HEK293 (cell line): ENCODE measurements around the gene KLHL6.

ENCODE experiments used
- GLI2 ChIP-seq: fragments of 450-650 bp; formaldehyde crosslinking; IDR thresholded peaks from 2 replicates; pipeline ENCODE4; 2017; ENCODE audit warnings: missing biosample characterization, missing genetic modification characterization, low read depth, borderline replicate concordance
- GLIS2 ChIP-seq: fragments of 450-650 bp; formaldehyde crosslinking; IDR thresholded peaks from 2 replicates; pipeline ENCODE4 v1.5.1; 2016; ENCODE audit warnings: missing biosample characterization, missing genetic modification characterization
- KLF10 ChIP-seq: fragments of 450-650 bp; IDR thresholded peaks from 2 replicates; pipeline ENCODE4 v1.5.1; 2018; ENCODE audit warnings: missing biosample characterization, mild to moderate bottlenecking, missing genetic modification characterization
- ZBTB48 ChIP-seq: fragments of 450-650 bp; formaldehyde crosslinking; IDR thresholded peaks from 2 replicates; pipeline ENCODE4 v1.5.1; 2016; ENCODE audit warnings: missing biosample characterization, missing genetic modification characterization
- ZFP69B ChIP-seq: fragments of 450-650 bp; formaldehyde crosslinking; IDR thresholded peaks from 2 replicates; pipeline ENCODE4 v1.5.1; 2016; ENCODE audit warnings: missing biosample characterization, missing genetic modification characterization
- ZNF140 ChIP-seq: fragments of 450-650 bp; formaldehyde crosslinking; IDR thresholded peaks from 2 replicates; pipeline ENCODE4 v1.5.1; 2016; ENCODE audit warnings: missing biosample characterization, missing genetic modification characterization
- ZNF155 ChIP-seq: fragments of 450-650 bp; formaldehyde crosslinking; IDR thresholded peaks from 2 replicates; pipeline ENCODE4 v1.5.1; 2016; ENCODE audit warnings: missing biosample characterization, missing genetic modification characterization
- ZNF404 ChIP-seq: fragments of 450-650 bp; formaldehyde crosslinking; IDR thresholded peaks from 2 replicates; pipeline ENCODE4 v1.5.1; 2017; ENCODE audit warnings: missing biosample characterization, missing genetic modification characterization
- ZNF433 ChIP-seq: fragments of 450-650 bp; formaldehyde crosslinking; IDR thresholded peaks from 2 replicates; pipeline ENCODE4 v1.5.1; 2016; ENCODE audit warnings: missing biosample characterization, missing genetic modification characterization, low read depth
- ZNF560 ChIP-seq: fragments of 450-650 bp; formaldehyde crosslinking; IDR thresholded peaks from 2 replicates; pipeline ENCODE4 v1.5.1; 2017; ENCODE audit warnings: missing biosample characterization, missing genetic modification characterization, borderline replicate concordance
- ZNF621 ChIP-seq: fragments of 450-650 bp; formaldehyde crosslinking; IDR thresholded peaks from 2 replicates; pipeline ENCODE4 v1.5.1; 2017; ENCODE audit warnings: missing biosample characterization, missing genetic modification characterization
- ZNF623 ChIP-seq: fragments of 450-650 bp; formaldehyde crosslinking; IDR thresholded peaks from 2 replicates; pipeline ENCODE4 v1.5.1; 2016; ENCODE audit warnings: missing biosample characterization, missing genetic modification characterization
- ZNF76 ChIP-seq: fragments of 450-650 bp; formaldehyde crosslinking; IDR thresholded peaks from 2 replicates; pipeline ENCODE4; 2016; ENCODE audit warnings: low read depth, missing biosample characterization, missing genetic modification characterization, borderline replicate concordance
- ZNF843 ChIP-seq: fragments of 450-650 bp; formaldehyde crosslinking; IDR thresholded peaks from 2 replicates; pipeline ENCODE4 v1.5.1; 2016; ENCODE audit warnings: missing biosample characterization, missing genetic modification characterization
- ZSCAN16 ChIP-seq: fragments of 450-650 bp; formaldehyde crosslinking; IDR thresholded peaks from 2 replicates; pipeline ENCODE4 v1.5.1; 2016; ENCODE audit warnings: missing biosample characterization, missing genetic modification characterization
- TF ChIP-seq, protein P1 (sequence below): fragments of 450-650 bp; formaldehyde crosslinking; IDR thresholded peaks from 2 replicates; pipeline ENCODE4 v1.5.1; 2016; ENCODE audit warnings: missing biosample characterization, missing genetic modification characterization
- TF ChIP-seq, protein P2 (sequence below): fragments of 450-650 bp; formaldehyde crosslinking; IDR thresholded peaks from 2 replicates; pipeline ENCODE4 v1.5.1; 2017; ENCODE audit warnings: missing biosample characterization, missing genetic modification characterization
- TF ChIP-seq, protein P3 (sequence below): fragments of 450-650 bp; formaldehyde crosslinking; conservative IDR thresholded peaks from 2 replicates; pipeline ENCODE4 v1.5.1; 2016; ENCODE audit warnings: low read depth, missing biosample characterization, missing genetic modification characterization
- TF ChIP-seq, protein P4 (sequence below): fragments of 450-650 bp; formaldehyde crosslinking; IDR thresholded peaks from 2 replicates; pipeline ENCODE4 v1.5.1; 2016; ENCODE audit warnings: missing biosample characterization, missing genetic modification characterization
- TF ChIP-seq, protein P5 (sequence below): fragments of 450-650 bp; formaldehyde crosslinking; IDR thresholded peaks from 2 replicates; pipeline ENCODE4 v1.5.1; 2017; ENCODE audit warnings: missing biosample characterization, mild to moderate bottlenecking, missing genetic modification characterization, moderate library complexity
- TF ChIP-seq, protein P6 (sequence below): fragments of 450-650 bp; formaldehyde crosslinking; IDR thresholded peaks from 2 replicates; pipeline ENCODE4 v1.5.1; 2016; ENCODE audit warnings: missing biosample characterization, missing genetic modification characterization, borderline replicate concordance

The KLHL6 gene

DNA sequence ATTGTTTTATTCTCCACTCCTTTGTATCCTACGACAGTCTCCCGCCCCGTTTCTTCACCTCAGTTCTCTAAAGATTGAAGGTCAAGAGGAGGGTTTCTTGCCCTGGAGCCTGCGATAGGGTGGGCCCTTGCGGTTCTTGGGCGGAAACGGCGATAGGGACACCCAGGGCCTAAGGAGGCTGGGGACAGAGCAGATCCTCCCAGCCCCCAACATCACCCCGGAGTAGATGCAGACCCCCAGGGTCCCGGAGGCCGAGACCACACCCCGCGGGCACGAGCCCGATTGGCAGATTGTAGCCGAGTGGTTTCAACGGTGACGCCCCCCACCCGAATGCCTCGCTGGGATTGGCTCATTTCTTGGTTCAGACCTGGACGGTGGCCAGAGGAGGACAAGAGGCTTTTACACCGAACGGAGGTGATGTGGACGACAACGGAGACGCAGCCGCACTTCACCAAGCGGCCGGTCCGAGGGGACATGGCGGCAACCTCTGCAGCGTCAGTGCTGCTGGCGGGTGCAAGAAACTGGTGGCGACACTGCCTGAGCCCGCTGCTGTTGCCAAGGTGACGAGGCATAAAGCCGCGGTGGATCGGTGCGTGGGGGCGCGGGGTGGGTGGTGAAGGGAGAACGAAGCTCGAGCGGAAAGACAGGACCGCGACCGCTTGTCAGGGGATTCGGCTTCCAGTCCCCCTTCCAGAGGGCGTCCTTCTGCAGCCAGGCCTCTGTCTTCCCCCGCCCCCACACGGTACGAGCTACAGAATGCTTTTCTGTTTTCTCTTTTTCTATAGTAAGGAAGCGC, 108.1 kb downstream of the KLHL6 start (continued):
- TF ChIP-seq ZNF560 (tag by site-specific recombination), result no peak
- TF ChIP-seq, protein P1, sequence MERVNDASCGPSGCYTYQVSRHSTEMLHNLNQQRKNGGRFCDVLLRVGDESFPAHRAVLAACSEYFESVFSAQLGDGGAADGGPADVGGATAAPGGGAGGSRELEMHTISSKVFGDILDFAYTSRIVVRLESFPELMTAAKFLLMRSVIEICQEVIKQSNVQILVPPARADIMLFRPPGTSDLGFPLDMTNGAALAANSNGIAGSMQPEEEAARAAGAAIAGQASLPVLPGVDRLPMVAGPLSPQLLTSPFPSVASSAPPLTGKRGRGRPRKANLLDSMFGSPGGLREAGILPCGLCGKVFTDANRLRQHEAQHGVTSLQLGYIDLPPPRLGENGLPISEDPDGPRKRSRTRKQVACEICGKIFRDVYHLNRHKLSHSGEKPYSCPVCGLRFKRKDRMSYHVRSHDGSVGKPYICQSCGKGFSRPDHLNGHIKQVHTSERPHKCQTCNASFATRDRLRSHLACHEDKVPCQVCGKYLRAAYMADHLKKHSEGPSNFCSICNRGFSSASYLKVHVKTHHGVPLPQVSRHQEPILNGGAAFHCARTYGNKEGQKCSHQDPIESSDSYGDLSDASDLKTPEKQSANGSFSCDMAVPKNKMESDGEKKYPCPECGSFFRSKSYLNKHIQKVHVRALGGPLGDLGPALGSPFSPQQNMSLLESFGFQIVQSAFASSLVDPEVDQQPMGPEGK (tag by site-specific recombination), result peak; percentile 91
- TF ChIP-seq, protein P2, sequence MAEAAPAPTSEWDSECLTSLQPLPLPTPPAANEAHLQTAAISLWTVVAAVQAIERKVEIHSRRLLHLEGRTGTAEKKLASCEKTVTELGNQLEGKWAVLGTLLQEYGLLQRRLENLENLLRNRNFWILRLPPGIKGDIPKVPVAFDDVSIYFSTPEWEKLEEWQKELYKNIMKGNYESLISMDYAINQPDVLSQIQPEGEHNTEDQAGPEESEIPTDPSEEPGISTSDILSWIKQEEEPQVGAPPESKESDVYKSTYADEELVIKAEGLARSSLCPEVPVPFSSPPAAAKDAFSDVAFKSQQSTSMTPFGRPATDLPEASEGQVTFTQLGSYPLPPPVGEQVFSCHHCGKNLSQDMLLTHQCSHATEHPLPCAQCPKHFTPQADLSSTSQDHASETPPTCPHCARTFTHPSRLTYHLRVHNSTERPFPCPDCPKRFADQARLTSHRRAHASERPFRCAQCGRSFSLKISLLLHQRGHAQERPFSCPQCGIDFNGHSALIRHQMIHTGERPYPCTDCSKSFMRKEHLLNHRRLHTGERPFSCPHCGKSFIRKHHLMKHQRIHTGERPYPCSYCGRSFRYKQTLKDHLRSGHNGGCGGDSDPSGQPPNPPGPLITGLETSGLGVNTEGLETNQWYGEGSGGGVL (tag by site-specific recombination), result no peak
- TF ChIP-seq GLIS2 (tag by site-specific recombination), result peak; percentile 97
- no peak for TF ChIP-seq KLF10 (tag by site-specific recombination)
- no peak; the same call in 1 of the 2 replicates for TF ChIP-seq ZNF76 (tag by site-specific recombination)
- no peak for TF ChIP-seq ZSCAN16 (tag by site-specific recombination)
- TF ChIP-seq ZNF140 (tag by site-specific recombination), result no peak
- no peak for TF ChIP-seq ZNF404 (tag by site-specific recombination)
- TF ChIP-seq ZNF433 (tag by site-specific recombination), result no peak
- TF ChIP-seq ZFP69B, result no peak; the same call in 1 of the 2 replicates
- TF ChIP-seq, protein P3, sequence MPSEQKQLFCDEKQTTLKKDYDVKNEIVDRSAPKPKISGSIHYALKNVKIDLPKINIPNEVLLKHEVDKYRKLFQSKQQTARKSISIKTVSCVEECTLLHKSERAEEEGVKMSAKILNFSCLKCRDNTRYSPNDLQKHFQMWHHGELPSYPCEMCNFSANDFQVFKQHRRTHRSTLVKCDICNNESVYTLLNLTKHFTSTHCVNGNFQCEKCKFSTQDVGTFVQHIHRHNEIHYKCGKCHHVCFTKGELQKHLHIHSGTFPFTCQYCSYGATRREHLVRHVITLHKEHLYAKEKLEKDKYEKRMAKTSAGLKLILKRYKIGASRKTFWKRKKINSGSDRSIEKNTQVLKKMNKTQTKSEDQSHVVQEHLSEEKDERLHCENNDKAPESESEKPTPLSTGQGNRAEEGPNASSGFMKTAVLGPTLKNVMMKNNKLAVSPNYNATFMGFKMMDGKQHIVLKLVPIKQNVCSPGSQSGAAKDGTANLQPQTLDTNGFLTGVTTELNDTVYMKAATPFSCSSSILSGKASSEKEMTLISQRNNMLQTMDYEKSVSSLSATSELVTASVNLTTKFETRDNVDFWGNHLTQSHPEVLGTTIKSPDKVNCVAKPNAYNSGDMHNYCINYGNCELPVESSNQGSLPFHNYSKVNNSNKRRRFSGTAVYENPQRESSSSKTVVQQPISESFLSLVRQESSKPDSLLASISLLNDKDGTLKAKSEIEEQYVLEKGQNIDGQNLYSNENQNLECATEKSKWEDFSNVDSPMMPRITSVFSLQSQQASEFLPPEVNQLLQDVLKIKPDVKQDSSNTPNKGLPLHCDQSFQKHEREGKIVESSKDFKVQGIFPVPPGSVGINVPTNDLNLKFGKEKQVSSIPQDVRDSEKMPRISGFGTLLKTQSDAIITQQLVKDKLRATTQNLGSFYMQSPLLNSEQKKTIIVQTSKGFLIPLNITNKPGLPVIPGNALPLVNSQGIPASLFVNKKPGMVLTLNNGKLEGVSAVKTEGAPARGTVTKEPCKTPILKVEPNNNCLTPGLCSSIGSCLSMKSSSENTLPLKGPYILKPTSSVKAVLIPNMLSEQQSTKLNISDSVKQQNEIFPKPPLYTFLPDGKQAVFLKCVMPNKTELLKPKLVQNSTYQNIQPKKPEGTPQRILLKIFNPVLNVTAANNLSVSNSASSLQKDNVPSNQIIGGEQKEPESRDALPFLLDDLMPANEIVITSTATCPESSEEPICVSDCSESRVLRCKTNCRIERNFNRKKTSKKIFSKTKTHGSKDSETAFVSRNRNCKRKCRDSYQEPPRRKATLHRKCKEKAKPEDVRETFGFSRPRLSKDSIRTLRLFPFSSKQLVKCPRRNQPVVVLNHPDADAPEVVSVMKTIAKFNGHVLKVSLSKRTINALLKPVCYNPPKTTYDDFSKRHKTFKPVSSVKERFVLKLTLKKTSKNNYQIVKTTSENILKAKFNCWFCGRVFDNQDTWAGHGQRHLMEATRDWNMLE (tag by site-specific recombination), result no peak
- TF ChIP-seq ZNF623 (tag by site-specific recombination), result 0 out of 2 replicates have a peak, but pooled peaks have one; percentile 9
- no peak for TF ChIP-seq ZNF621 (tag by site-specific recombination)
- TF ChIP-seq ZBTB48 (tag by site-specific recombination), result 0 out of 2 replicates have a peak, but pooled peaks have one; percentile 15
- TF ChIP-seq ZNF843 (tag by site-specific recombination), result no peak
- TF ChIP-seq ZNF155 (tag by site-specific recombination), result no peak
- TF ChIP-seq GLI2, result no peak
- TF ChIP-seq, protein P4, sequence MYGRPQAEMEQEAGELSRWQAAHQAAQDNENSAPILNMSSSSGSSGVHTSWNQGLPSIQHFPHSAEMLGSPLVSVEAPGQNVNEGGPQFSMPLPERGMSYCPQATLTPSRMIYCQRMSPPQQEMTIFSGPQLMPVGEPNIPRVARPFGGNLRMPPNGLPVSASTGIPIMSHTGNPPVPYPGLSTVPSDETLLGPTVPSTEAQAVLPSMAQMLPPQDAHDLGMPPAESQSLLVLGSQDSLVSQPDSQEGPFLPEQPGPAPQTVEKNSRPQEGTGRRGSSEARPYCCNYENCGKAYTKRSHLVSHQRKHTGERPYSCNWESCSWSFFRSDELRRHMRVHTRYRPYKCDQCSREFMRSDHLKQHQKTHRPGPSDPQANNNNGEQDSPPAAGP (tag by site-specific recombination), result no peak
- TF ChIP-seq, protein P5, sequence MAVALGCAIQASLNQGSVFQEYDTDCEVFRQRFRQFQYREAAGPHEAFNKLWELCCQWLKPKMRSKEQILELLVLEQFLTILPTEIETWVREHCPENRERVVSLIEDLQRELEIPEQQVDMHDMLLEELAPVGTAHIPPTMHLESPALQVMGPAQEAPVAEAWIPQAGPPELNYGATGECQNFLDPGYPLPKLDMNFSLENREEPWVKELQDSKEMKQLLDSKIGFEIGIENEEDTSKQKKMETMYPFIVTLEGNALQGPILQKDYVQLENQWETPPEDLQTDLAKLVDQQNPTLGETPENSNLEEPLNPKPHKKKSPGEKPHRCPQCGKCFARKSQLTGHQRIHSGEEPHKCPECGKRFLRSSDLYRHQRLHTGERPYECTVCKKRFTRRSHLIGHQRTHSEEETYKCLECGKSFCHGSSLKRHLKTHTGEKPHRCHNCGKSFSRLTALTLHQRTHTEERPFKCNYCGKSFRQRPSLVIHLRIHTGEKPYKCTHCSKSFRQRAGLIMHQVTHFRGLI (tag by site-specific recombination), result no peak
- TF ChIP-seq, protein P6, sequence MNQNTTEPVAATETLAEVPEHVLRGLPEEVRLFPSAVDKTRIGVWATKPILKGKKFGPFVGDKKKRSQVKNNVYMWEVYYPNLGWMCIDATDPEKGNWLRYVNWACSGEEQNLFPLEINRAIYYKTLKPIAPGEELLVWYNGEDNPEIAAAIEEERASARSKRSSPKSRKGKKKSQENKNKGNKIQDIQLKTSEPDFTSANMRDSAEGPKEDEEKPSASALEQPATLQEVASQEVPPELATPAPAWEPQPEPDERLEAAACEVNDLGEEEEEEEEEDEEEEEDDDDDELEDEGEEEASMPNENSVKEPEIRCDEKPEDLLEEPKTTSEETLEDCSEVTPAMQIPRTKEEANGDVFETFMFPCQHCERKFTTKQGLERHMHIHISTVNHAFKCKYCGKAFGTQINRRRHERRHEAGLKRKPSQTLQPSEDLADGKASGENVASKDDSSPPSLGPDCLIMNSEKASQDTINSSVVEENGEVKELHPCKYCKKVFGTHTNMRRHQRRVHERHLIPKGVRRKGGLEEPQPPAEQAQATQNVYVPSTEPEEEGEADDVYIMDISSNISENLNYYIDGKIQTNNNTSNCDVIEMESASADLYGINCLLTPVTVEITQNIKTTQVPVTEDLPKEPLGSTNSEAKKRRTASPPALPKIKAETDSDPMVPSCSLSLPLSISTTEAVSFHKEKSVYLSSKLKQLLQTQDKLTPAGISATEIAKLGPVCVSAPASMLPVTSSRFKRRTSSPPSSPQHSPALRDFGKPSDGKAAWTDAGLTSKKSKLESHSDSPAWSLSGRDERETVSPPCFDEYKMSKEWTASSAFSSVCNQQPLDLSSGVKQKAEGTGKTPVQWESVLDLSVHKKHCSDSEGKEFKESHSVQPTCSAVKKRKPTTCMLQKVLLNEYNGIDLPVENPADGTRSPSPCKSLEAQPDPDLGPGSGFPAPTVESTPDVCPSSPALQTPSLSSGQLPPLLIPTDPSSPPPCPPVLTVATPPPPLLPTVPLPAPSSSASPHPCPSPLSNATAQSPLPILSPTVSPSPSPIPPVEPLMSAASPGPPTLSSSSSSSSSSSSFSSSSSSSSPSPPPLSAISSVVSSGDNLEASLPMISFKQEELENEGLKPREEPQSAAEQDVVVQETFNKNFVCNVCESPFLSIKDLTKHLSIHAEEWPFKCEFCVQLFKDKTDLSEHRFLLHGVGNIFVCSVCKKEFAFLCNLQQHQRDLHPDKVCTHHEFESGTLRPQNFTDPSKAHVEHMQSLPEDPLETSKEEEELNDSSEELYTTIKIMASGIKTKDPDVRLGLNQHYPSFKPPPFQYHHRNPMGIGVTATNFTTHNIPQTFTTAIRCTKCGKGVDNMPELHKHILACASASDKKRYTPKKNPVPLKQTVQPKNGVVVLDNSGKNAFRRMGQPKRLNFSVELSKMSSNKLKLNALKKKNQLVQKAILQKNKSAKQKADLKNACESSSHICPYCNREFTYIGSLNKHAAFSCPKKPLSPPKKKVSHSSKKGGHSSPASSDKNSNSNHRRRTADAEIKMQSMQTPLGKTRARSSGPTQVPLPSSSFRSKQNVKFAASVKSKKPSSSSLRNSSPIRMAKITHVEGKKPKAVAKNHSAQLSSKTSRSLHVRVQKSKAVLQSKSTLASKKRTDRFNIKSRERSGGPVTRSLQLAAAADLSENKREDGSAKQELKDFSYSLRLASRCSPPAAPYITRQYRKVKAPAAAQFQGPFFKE, result no peak
